CD14-positive monocyte (primary cell): ENCODE results near the gene CACNA1S. TPM values are rescaled to one million over a fixed set of nuclear protein-coding genes. Genes with fewer than 3 reads are reported as not detected.

Experiments used
- DNase-seq, 3 donors: peaks; one replicate each; pipeline ENCODE4 v3.0.0-alpha.2; 2011 to 2022
- H2AFZ ChIP-seq: 2 replicates; pipeline ENCODE4 v1.6.0; 2012; ENCODE audit warnings: mild to moderate bottlenecking, low read depth, low read length, inconsistent platforms; ENCODE audit not compliant: insufficient read depth, poor library complexity, severe bottlenecking
- H3K27ac ChIP-seq, 2 donors: 1 replicate in 1 of 2; 2 replicates in 1 of 2; pipeline ENCODE4 v1.5.1; 2012 to 2013; ENCODE audit warnings: low read length in 2 of 2, control low read depth in 1 of 2, inconsistent platforms in 1 of 2, low read depth in 1 of 2, mild to moderate bottlenecking in 1 of 2
- H3K27me3 ChIP-seq, 2 donors: one replicate each; pipeline versions ENCODE4 v1.6.0 to v1.6.1; 2011 to 2013; ENCODE audit warnings: low read length in 2 of 2; ENCODE audit not compliant: control insufficient read depth in 2 of 2, insufficient read depth in 2 of 2
- H3K36me3 ChIP-seq, 2 donors: replicated peaks in 1 of 2; 1 replicate in 1 of 2; 2 replicates in 1 of 2; pipeline versions ENCODE4 v1.5.1 to v1.6.1; 2012 to 2013; ENCODE audit warnings: low read length in 2 of 2, control low read depth in 1 of 2, inconsistent platforms in 1 of 2, mild to moderate bottlenecking in 1 of 2; ENCODE audit not compliant: insufficient read depth in 2 of 2, control insufficient read depth in 1 of 2
- H3K4me1 ChIP-seq, 2 donors: 1 replicate in 1 of 2; 2 replicates in 1 of 2; pipeline versions ENCODE4 v1.5.1 to v1.6.1; 2012 to 2013; ENCODE audit warnings: low read length in 2 of 2, control low read depth in 1 of 2, inconsistent platforms in 1 of 2, mild to moderate bottlenecking in 1 of 2, moderate library complexity in 1 of 2; ENCODE audit not compliant: insufficient read depth in 2 of 2, control insufficient read depth in 1 of 2
- H3K4me2 ChIP-seq: replicated peaks from 2 replicates; pipeline ENCODE3; 2012; ENCODE audit warnings: low read length, moderate library complexity, mild to moderate bottlenecking; ENCODE audit not compliant: poor library complexity, severe bottlenecking; ENCODE audit errors: extremely low read depth
- H3K4me3 ChIP-seq, 3 experiments: fragments of 200-600 bp in 1 of 3; sonication (generic) in 1 of 3; replicated peaks in 1 of 3; 1 replicate in 2 of 3; 2 replicates in 1 of 3; pipeline ENCODE4 v1.5.1; 2011 to 2013; ENCODE audit warnings: low read length in 3 of 3, mild to moderate bottlenecking in 3 of 3, control low read depth in 2 of 3, low read depth in 2 of 3, inconsistent platforms in 1 of 3, moderate library complexity in 1 of 3
- H3K79me2 ChIP-seq: 2 replicates; pipeline ENCODE4 v1.6.0; 2012; ENCODE audit warnings: mild to moderate bottlenecking, control low read depth, inconsistent platforms, low read length, moderate library complexity; ENCODE audit not compliant: insufficient read depth
- H3K9ac ChIP-seq: 2 replicates; pipeline ENCODE4 v1.6.0; 2017; ENCODE audit warnings: low read length, mild to moderate bottlenecking; ENCODE audit not compliant: insufficient read depth, poor library complexity, severe bottlenecking
- H3K9me3 ChIP-seq, 2 donors: replicated peaks in 1 of 2; 1 replicate in 1 of 2; 2 replicates in 1 of 2; pipeline versions ENCODE4 v1.5.1 to v1.6.1; 2012 to 2013; ENCODE audit warnings: low read length in 2 of 2, control low read depth in 1 of 2; ENCODE audit not compliant: control insufficient read depth in 1 of 2, insufficient read depth in 1 of 2
- H4K20me1 ChIP-seq: 2 replicates; pipeline ENCODE4 v1.6.0; 2012; ENCODE audit warnings: mild to moderate bottlenecking, low read length, control low read depth, moderate library complexity; ENCODE audit not compliant: insufficient read depth
- H3K27ac Mint-ChIP-seq, 7 donors: one replicate each; pipeline ENCODE4 v1.8.0; 2020; ENCODE audit warnings: mild to moderate bottlenecking in 7 of 7, mixed read lengths in 7 of 7, moderate library complexity in 6 of 7, inconsistent platforms in 2 of 7
- H3K27me3 Mint-ChIP-seq, 3 donors: one replicate each; pipeline ENCODE4 v1.8.0; 2021 to 2022; ENCODE audit warnings: low read depth in 3 of 3, mild to moderate bottlenecking in 3 of 3, mixed read lengths in 3 of 3, moderate library complexity in 3 of 3, inconsistent platforms in 1 of 3
- H3K36me3 Mint-ChIP-seq, 2 donors: one replicate each; pipeline ENCODE4 v1.8.0; 2020; ENCODE audit warnings: mixed read lengths in 2 of 2, inconsistent platforms in 1 of 2, mild to moderate bottlenecking in 1 of 2
- H3K4me1 Mint-ChIP-seq: one replicate; pipeline ENCODE4 v1.8.0; 2020; ENCODE audit warnings: mild to moderate bottlenecking, mixed read lengths
- H3K4me3 Mint-ChIP-seq, 2 donors: one replicate each; pipeline ENCODE4 v1.8.0; 2020; ENCODE audit warnings: mild to moderate bottlenecking in 2 of 2, mixed read lengths in 2 of 2, moderate library complexity in 1 of 2
- H3K9me3 Mint-ChIP-seq, 7 donors: one replicate each; pipeline ENCODE4 v1.8.0; 2020 to 2022; ENCODE audit warnings: mixed read lengths in 7 of 7, mild to moderate bottlenecking in 6 of 7, moderate library complexity in 6 of 7, inconsistent platforms in 2 of 7
- WGBS: methylation state at CpG from one replicate; pipeline ENCODE4 v1.1.5; 2013; ENCODE audit warnings: missing lambda C conversion rate; ENCODE audit not compliant: insufficient coverage; 5-methylcytosine and 5-hydroxymethylcytosine counted together
- intact Hi-C, 2 donors: fragments of 100-400 bp; cut with micrococcal nuclease; formaldehyde crosslinking; loops; one replicate each; pipeline versions ENCODE4 v1.15.0 to v1.15.1; 2023
- polyA plus RNA-seq, 3 donors: library from polyadenylated mRNA; depleted of rRNA in 1 of 3; unstranded in 2 of 3; stranded (reverse) in 1 of 3; fragments of 300-500 nt in 2 of 3; fragments of >200 nt in 1 of 3; fragmentation: Illumina TruSeq in 2 of 3; gene quantifications; 1 replicate in 2 of 3; 2 replicates in 1 of 3; pipeline ENCODE4 v1.2.3, GENCODE V29; 2012 to 2021
- TF ChIP-seq, protein P1 (sequence below): fragments of 200-600 bp; IDR thresholded peaks from one replicate; pipeline ENCODE4 v1.8.0; 2022; ENCODE audit warnings: antibody characterized with exemption, mild to moderate bottlenecking

The CACNA1S gene
- polyA plus RNA-seq, 3 donors = not detected

DNA sequence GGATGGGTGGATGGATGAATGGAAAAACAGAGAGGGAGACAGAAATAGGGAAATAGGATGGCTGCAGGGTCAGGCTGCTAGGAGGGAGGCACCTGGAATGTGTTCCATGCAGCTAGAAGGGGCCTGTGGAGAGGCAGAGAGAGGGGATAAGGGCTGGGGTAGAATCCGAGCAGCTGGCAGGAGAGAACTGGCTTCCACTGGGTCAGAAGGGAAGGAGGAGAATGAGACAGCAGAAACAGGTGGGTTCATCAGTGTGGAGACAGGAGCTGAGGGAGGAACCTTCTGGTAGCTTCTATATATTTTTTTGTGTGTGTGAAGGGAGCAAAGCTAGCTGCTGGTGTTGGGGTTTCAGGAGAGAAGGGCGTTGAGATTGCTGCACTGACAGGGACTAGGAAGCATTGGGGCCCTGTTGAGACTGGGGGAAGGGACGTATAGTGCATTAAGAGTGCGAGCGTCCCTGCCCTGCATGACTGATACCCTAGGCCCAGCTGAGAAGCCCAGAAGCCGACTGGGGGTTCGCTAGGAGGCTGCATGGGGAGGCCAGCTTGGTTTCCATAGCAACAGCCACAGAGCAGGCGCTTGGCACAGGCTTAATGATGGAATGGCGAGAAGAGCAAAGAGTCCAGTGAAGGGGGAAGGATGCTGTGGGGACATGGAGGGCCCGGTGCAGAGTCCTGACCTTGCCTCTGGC is 73.9 kb downstream of the CACNA1S start:
- no peak overlapping the region for H3K4me3 ChIP-seq
- H3K27ac ChIP-seq = no peak overlapping the region
- no peaks in the 10 kb centered on the region for H3K27me3 ChIP-seq
- H2AFZ ChIP-seq = no peak overlapping the region
- no peak overlapping the region for H3K9ac ChIP-seq
- Mint-ChIP-seq H3K9me3 (no peaks in the 10 kb centered on the region), H3K27me3 (peaks cover 0 to 3% (median 0%) of the 10 kb centered on the region in 3 donors), H3K4me1 (peaks cover 5% of the 10 kb centered on the region), H3K4me3 (no peak overlapping the region), H3K36me3 (no peaks in the 10 kb centered on the region), H3K27ac (no peak overlapping the region)
- TF ChIP-seq, protein P1, sequence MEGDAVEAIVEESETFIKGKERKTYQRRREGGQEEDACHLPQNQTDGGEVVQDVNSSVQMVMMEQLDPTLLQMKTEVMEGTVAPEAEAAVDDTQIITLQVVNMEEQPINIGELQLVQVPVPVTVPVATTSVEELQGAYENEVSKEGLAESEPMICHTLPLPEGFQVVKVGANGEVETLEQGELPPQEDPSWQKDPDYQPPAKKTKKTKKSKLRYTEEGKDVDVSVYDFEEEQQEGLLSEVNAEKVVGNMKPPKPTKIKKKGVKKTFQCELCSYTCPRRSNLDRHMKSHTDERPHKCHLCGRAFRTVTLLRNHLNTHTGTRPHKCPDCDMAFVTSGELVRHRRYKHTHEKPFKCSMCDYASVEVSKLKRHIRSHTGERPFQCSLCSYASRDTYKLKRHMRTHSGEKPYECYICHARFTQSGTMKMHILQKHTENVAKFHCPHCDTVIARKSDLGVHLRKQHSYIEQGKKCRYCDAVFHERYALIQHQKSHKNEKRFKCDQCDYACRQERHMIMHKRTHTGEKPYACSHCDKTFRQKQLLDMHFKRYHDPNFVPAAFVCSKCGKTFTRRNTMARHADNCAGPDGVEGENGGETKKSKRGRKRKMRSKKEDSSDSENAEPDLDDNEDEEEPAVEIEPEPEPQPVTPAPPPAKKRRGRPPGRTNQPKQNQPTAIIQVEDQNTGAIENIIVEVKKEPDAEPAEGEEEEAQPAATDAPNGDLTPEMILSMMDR = no peak
- no peak overlapping the region for H3K4me2 ChIP-seq
- 93% methylated on average over 8 of the region's 10 CpGs for WGBS
- no peak for DNase-seq
- peaks cover 0 to 5% of the 10 kb centered on the region in 2 donors for H3K4me1 ChIP-seq
- H4K20me1 ChIP-seq = no peaks in the 10 kb centered on the region
- H3K36me3 ChIP-seq = no peaks in the 10 kb centered on the region
- no peaks in the 10 kb centered on the region for H3K79me2 ChIP-seq
- no peaks in the 10 kb centered on the region for H3K9me3 ChIP-seq
- intact Hi-C loops = no loop called here

DNA sequence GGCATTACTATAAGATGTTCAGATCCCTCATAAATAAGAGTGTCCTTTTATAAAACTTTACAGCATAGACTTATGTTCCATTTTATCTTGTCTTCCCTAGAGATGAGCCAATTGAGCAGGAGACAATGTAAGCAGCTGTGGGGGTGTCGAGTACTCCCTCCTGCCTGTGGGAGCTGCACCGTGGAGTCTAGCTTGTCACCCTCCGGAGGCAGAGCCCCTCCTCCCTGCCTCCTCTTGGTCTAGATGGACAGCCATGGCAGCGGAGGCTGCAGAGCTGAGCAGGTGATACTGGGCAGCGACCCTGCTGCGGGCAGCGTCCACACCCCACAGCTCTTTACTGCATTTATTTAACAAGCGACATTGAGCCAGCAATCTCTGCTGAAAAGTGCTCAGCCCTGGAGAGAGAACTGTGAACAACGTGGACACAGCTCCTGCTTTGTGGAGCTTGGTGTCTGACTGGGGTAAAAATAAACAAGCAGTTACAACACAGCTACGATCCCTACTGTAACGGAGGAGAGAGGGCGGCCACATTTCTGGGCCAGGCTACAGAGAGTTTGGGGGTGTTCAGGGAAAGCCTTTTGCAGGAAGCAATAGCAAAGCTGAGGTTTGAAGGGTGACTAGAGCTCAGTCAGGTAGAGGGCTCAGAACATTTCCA is 75.9 kb downstream of the CACNA1S start:
- TF ChIP-seq, protein P1 = no peak
- Mint-ChIP-seq H3K27me3 (peaks cover 0 to 5% (median 5%) of the 10 kb centered on the region in 3 donors), H3K4me1 (no peaks in the 10 kb centered on the region), H3K4me3 (no peak overlapping the region), H3K27ac (no peak overlapping the region), H3K36me3 (no peaks in the 10 kb centered on the region), H3K9me3 (no peaks in the 10 kb centered on the region)
- H3K4me1 ChIP-seq = no peaks in the 10 kb centered on the region
- no peak for DNase-seq
- no peaks in the 10 kb centered on the region for H3K9me3 ChIP-seq
- no peaks in the 10 kb centered on the region for H3K79me2 ChIP-seq
- H2AFZ ChIP-seq = no peak overlapping the region
- H3K27ac ChIP-seq = no peak overlapping the region
- H4K20me1 ChIP-seq = no peaks in the 10 kb centered on the region
- 79% methylated on average over 7 of the region's 12 CpGs for WGBS
- intact Hi-C loops = no loop called here
- no peak overlapping the region for H3K4me2 ChIP-seq
- H3K4me3 ChIP-seq = no peak overlapping the region
- no peaks in the 10 kb centered on the region for H3K27me3 ChIP-seq
- H3K36me3 ChIP-seq = no peaks in the 10 kb centered on the region
- H3K9ac ChIP-seq = no peak overlapping the region
